T follicular helper cell (primary cell): ENCODE data around the gene MED25.

Source experiments
- DNase-seq: peaks from one replicate; pipeline ENCODE4 v3.0.0-alpha.2; 2020; ENCODE audit warnings: low read depth

Gene MED25

GRCh38 chr19:49873834-49874233, 55.7 kb downstream of the MED25 start:
- DNase-seq = no peak

DNA sequence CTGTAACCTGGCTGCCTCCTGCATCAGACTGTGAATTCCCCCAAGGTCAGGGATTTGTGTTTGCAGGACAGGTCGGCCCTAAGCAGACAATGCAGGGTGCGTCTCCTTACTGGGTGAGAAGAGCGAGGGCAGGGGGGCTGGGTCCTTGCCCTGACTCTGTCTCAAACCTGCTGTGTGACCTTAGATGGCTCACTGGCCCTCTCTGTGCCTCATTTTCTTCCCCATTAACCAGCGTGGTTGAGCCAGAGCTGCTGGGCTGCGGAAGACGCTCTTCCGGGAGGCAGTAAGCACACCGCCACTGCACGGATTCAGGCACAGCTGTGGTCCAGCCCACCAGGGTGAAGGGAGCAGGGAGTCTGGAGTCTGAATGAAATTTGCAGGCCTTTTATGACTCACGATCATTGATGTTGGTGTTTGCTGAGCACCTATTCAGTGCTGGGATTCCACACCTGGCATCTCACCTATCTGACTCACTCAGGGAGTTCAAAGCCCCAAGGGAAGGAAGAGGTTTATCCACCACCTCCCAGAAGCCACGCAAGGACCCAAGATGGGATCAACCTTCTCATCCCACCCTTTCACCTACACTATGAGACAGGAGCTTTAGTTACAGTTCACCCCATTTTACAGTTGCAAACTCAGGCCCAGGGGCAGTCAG, 56.5 kb downstream of the MED25 start:
- no peak for DNase-seq

DNA sequence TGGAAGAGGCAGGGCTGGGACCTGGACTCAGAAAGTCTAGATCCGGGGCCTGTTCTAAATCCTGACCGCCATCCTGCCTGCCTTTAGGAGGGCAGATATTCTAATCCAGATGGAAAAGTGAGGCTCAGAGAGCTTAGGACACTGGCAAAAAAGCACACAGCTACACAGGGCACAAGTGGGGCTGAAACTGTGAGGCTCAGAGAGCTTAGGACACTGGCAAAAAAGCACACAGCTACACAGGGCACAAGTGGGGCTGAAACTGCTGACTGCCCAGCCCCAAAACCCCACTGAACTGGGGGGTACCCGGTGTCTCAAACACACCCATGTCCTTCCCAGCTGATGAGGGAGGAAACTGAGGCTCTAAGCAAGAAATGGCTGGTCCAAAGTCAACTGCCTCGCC, 57.1 kb downstream of the MED25 start:
- no peak for DNase-seq

- peak; percentile 34 for DNase-seq
Observed at GRCh38 chr19:49875857-49876421, 57.9 kb downstream of the MED25 start.

DNA sequence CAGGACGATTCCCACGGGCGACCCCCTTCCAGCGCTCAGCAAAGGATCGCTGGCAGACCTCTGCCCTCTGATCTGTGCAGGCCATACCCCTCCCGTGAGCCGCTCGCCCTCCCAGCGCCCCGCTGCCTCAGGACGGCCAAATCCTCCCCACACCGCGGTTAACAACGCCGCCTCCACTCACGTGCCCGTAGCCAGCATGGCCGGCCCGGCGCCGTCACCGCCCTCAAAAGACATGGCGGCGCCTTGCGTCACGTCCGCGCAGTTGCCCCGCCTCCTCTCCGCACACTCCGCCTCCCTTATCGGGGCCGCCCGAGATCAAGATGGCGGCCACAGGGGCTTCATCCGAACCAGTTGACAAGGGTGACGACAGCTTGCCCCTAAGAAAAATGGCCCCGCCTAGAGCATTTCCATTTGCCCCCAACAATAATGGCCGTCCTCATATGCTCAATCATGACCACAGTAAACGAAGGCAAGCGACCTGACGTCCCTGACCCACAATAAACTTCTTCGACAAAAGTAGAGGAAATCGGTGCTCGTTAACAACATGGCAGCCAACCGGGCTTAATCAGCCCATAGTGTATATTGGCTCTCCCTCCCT, 58.4 kb downstream of the MED25 start:
- peak; percentile 96 for DNase-seq

- DNase-seq = peak; percentile 98
Observed at GRCh38 chr19:49877020-49877878, 59.2 kb downstream of the MED25 start, which contains the start of the genes AKT1S1 and TBC1D17. Gene AKT1S1 (minus strand): TSS chr19:49877355. CDS start chr19:49873295, 4,060 bp downstream. Gene TBC1D17 (plus strand): TSS chr19:49877702. CDS start chr19:49877724, 22 bp downstream.

DNA sequence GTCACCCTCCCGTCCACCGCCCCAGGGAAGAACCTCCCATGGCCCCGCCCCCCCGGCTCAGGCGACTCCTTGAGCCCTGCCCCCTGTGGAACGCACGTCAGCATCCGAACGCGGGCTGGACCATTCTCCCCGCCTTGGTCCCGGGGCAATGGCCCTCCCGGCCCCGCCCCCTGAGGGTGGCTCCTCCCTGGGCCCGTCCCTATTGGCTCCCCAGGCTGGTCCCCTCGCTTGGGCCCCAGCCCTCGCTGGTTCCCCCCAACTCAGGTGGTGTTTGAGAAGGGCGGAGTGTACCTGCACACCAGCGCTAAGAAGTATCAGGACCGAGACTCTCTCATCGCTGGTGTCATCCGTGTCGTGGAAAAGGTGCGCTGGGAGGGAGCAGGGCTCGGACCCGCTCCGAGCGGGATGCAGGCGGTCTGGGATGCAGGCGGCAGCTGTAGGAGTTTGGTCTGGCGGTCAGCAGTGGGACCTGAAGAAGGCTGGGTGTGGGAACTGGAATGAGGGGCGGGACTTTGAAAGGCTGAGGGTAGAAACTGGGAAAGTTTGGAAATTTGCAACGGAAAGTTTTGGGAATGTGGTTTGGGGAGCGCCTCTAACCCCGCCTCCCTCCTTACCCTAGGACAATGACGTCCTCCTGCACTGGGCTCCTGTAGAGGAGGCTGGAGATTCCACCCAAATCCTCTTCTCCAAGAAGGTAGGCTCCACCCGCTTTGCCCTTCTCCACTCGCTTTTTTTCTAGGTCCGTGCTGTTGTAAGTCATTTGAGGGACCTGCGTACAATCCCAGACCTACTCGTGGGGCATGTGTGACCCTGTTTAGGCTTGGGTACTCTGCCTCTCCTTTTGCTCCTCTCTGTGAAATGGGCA, 60.0 kb downstream of the MED25 start:
- DNase-seq = peak; percentile 98

- no peak for DNase-seq
Observed at GRCh38 chr19:49878744-49879070, 60.6 kb downstream of the MED25 start.

DNA sequence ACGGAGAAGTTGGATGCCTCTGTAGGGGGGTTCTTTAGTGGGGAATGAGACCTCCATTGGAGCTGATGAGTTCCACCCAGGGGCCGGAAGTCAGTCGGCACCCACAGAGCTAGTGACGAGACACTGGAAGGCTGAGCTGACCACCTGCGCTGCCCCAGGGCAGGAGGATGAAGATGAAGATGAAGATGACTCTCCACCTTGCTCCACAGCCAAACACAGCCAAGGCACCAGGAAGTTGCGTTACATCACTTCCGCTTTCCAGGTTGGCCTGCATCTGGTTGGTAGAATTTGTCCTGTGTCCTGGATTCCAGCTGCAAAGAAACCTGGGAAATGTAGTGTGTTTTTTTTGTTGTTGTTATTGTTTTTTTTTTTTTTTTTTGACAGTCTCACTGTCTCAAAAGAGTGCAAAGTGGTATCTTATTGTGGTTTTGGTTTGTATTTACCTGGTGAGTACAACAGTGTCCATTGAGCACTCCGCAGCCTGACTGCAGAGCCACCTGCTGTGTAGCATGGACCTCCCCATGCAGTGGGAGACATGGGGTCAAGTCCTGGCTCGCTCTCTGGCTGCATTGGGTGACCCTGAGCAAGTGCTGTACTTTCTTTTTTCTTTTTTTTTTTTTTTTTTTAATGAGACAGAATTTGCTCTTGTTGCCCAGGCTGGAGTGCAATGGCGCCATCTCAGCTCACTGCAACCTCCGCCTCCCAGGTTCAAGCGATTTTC, 61.3 kb downstream of the MED25 start:
- no peak for DNase-seq

DNA sequence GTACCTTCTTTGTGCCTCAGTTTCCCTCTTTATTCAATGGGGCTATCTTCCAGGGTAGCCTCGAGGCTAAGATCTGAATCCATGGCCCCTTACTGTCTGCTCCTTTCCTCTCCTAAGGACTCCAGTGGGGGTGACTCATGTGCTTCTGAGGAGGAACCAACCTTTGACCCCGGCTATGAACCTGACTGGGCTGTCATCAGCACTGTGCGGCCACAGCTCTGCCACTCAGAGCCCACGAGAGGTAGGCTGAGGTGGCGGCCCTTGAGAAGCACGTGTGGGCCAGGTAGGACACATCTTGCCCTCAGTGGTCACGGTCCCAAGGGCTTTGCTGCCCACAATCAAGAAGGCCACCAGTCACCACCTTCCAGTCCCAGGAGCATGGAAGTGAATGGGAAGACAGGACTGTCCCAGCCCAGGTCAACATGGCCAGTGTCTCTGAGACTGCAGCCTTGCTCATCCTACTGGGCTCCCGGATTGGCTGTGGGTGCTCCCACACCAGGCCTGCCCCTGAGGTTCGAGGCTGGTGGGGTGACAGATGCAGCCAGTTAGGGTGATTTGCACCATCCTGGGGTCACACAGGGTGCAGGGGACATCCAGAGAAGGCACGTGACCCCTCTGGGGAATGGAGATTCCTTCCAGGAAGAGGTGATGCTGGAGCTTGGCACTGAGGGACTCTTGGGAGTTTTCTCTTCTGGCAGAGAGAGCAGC, 62.2 kb downstream of the MED25 start:
- DNase-seq = no peak

DNA sequence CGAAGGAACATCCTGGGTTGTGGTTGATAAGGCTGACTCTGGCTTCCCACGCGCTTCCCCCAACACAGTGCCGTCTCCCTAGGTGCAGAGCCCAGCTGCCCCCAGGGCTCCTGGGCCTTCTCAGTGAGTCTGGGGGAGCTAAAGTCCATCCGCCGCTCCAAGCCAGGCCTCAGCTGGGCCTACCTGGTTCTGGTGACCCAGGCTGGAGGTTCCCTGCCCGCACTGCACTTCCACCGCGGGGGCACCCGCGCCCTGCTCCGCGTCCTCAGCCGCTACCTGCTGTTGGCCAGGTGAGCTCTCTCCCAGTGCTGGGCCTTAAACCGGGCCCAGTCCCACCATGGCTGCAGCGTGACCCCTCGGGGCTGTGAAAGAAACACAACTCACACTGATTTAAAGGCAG, 63.1 kb downstream of the MED25 start:
- no peak for DNase-seq

DNA sequence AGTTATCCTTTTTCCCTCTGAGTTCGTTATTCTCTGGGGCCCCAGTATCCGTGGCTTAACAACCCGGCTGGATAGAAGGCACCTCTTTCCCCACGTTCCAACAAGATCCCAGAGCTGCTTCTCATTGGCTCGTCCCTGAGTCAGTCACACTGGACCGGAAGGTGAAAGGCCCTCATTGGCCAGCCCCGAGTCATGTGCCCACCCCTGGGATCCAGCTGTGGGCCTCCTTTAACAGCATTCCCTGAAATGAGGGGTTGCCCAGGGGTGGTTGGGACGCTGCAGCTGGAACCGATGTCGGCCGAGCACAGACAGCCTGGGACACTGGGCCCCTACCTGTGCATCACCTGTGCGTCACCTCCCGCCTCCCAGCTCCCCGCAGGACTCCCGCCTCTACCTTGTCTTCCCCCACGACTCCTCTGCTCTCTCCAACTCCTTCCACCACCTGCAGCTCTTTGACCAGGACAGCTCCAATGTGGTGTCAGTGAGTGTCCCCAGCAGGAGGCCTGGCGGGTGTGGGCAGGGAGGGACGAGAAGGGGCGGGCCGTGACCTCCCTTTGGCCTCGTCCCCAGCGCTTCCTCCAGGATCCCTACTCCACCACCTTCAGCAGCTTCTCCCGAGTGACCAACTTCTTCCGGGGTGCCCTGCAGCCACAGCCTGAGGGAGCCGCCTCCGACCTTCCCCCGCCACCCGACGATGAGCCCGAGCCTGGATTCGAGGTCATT, 63.7 kb downstream of the MED25 start:
- no peak for DNase-seq

DNA sequence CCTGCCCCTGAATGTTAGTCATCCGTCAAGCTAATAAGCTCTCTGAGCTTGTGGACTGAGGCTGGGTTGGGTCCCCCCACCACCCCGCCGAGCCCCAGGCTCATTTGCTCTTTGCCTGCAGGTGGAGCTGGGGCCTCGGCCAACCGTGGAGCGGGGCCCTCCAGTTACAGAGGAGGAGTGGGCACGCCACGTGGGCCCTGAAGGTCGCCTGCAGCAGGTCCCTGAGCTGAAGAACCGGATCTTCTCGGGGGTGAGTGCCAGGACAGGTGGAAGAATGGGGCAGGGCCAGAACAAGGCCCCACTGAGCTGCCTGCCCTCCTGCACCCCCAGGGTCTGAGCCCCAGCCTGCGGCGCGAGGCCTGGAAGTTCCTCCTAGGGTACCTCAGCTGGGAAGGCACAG, 64.6 kb downstream of the MED25 start:
- DNase-seq = no peak

DNA sequence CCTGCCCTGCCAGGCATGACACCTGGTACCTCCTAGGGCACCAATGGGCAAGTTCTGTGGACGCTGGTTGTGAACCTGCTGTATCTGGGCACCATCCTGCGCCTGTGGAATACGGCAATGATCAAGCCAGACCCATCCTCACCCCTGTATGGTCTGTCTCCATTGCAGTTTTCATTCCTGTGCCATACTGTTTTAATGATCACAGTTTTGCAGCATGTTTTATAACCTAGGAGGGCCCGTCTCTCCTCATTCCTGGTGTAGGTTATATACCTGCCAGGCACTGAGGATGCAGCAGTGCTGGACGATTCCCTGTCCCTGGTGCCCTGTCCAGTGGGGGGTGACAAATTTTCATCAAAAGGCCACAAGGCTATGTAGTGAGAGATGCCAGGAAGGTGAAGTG, 65.0 kb downstream of the MED25 start:
- no peak for DNase-seq

DNA sequence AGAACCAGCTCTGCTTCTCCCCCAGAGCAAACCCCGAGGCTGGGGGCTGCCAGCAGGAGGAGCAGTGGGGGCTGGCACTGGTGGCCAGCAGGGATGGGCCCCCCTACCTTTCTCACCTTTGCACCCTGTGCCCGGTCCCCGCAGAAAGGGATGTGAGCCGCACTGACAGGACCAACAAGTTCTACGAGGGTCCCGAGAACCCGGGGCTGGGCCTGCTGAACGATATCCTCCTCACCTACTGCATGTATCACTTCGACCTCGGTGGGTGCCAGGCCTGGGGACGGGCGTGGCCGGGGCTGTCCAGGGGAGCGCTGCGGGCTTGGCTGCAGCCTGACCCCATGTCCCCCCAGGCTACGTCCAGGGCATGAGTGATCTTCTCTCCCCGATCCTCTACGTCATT, 66.0 kb downstream of the MED25 start:
- DNase-seq = no peak

DNA sequence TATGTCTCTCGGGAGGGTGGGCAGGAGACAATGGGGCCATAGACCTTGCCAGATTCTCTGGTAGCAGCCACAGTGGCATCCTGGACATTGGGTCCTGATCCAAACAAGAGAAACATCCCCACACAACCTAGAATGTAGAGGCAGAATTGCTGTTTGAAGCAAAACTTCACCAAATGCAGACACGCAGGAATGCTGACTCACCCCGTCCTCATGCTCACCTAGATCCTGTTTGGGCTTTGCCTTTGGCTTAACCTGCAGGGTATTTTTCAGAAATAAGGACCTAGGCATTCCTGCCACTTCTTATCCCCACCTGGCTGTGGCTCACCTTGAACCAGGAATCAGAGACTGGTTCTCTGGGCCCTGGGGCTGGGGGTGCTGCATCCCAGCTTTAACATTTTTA, 66.7 kb downstream of the MED25 start:
- no peak for DNase-seq
